ENCODE results near the gene SKIL.
"Not testable (repeated sequence)": the region's sequence is repeated elsewhere in the genome, so short reads cannot be mapped to it uniquely, and the experiment has no call there.

The SKIL gene, protein sequence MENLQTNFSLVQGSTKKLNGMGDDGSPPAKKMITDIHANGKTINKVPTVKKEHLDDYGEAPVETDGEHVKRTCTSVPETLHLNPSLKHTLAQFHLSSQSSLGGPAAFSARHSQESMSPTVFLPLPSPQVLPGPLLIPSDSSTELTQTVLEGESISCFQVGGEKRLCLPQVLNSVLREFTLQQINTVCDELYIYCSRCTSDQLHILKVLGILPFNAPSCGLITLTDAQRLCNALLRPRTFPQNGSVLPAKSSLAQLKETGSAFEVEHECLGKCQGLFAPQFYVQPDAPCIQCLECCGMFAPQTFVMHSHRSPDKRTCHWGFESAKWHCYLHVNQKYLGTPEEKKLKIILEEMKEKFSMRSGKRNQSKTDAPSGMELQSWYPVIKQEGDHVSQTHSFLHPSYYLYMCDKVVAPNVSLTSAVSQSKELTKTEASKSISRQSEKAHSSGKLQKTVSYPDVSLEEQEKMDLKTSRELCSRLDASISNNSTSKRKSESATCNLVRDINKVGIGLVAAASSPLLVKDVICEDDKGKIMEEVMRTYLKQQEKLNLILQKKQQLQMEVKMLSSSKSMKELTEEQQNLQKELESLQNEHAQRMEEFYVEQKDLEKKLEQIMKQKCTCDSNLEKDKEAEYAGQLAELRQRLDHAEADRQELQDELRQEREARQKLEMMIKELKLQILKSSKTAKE

DNA sequence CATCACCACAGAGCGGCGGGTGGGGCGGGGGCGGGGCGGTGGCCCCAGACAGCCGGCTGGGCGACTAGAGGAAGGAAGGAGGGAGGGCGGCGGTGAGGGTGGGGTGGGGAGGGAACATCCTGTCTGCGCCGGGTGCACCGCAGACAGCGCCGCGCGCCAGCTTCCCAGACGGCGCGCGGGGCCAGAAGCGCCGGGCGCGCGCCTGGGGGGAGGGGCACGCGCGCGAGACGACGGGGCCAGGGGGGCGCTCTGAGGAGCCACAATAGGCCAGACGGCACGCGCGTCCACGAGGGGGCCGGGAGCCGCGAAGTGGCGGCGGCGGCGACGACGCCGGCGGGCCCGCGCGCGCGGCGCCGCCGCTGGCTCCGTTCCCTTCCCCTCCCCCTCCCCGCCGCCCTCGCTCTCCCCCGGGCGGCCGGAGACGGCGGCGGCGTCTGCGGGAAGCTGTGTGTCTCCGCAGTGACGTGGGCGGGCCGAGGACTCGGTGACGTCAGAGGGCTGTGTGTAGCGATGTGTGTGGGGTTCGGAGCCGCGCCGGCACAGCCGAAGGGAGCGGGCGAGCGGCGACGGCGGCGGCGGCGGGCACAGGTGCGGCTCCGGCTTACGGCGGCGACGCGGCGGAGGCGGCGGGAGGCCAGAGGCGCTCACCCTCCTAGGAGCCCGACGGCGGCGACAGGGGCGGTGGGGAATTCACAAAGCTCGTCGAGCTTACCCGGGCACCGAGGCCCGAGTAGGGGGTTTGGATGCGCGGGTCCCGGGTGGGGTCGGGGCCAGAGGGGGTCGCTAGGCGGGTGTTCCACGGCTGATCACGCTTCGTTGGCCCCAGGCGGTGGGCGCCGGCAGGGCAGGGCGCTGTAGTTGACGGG lies at the start of gene SKIL:
SKIL (plus strand) TSS at position 540 of the 866 bp plus-strand sequence. CDS start 2,617 bp downstream, outside the sequence.
- DNase-seq (ENCODE audit: low read depth in 2 of 2), result peak; percentile 93 to 94

- no peak for DNase-seq (ENCODE audit: low read depth in 2 of 2)
These were observed 48.5 kb upstream of the SKIL start for GRCh38 chr3:170309046-170309445.

DNA sequence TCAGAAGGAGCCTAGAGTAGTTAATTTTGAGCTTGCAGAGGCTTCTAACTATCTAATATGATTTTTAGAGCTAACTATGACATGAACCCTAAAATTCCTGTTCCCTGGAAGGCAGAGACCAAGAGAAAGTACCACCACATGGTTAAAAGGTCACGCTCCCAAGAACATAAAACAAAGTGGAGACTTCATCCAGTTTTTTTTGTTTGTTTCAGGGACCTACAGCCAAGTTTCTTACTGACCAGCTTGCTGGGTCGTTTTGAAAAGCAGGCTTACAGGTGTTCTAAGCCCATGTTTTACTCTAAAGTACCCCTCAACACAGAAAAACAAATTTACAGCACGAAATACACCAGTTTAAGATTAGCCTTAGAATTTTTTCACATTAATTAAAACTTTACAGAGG lies 39.6 kb upstream of the SKIL start:
- no peak for DNase-seq (ENCODE audit: low read depth in 2 of 2)

GRCh38 chr3:170320461-170321121 lies 36.9 kb upstream of the SKIL start:
- DNase-seq (ENCODE audit: low read depth in 2 of 2), result no peak

GRCh38 chr3:170321321-170322034 lies 36.0 kb upstream of the SKIL start:
- DNase-seq (ENCODE audit: low read depth in 2 of 2), result no peak

DNA sequence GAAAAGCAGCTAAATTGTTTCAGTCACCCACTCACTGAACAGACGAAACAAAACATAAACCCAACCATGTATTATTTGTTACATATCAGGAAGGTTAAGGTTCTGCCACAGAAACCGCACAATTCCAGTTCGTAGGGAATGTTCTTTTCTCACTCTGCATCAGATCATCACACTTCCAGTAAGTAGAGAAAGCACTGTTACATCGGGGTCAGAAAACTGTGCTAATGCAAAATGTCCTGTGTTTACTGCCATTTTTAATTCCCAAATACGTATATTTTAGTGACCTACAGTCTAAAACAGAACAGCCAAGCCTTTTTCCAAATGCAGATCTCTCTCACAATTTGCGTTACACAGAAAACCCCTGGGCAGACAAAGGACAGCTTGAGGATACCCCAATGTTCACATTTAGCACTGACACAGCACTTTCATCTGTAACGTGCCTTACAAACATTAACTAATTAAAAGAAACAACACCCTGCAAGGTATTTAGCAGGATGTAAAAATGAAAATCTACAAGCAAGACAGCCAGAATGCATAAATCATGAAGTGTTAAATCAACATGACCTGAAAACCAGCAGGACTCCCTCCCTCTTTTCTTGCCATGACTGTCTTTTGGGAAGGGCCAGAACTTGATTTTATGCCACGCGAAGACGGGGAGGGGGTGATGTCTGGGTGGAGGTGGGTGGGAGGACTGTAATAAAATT lies 34.8 kb upstream of the SKIL start:
- no peak for DNase-seq (ENCODE audit: low read depth in 2 of 2)

GRCh38 chr3:170323331-170323730 lies 34.2 kb upstream of the SKIL start:
- no peak for DNase-seq (ENCODE audit: low read depth in 2 of 2)

DNA sequence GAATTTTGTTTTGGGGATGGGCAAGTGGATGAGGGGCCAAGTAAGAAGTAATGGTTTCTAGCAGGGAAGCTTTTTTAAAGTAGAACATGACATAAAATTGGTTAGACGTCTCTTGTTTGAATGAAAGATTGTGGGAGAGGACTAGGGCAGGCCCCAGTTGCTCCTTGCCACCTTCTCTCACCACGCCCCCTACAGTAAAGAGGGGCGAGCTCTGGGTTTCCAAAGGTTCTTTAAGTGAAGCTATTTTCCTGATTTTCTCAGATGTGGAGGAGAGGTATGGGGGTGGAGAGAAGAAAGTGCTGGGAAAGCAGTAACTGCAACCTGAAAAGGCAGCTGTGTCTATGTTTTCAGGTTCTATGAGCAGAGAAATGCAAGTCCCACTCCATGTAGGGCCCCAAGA lies 32.6 kb upstream of the SKIL start:
- no peak for DNase-seq (ENCODE audit: low read depth in 2 of 2)

DNA sequence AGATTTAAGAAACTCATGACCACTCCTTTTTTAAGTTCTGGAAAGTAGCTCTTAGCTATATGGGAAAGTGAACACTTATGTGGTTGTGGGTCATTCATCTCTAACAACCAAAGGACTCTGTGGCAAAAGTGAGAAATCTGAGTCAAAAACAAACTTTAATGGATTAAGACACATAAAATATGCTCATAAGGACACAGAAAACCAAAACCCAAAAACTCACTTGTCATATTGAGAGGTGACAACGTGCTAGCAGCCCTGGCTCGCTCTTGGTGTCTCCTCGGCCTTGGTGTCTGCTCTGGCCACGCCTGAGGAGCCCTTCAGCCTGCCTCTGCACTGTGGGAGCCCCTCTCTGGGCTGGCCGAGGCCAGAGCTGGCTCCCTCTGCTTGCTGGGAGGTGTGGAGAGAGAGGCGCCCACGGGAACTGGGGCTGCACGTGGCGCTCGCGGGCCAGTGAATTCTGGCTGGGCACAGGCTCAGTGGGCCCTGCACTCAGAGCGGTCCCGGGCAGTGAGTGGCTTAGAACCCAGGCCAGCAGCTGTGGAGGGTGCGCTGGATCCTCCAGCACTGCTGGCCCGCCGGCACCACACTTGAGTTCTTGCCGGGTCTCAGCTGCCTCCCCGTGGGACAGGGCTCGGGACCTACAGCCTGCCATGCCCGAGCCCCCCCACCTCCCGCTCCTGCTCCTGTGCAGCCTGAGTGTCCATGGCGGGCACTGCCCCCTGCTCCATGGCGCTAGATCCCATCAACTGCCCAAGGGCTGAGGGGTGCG lies 30.3 kb upstream of the SKIL start:
- DNase-seq (ENCODE audit: low read depth in 2 of 2), result no peak

- DNase-seq (ENCODE audit: low read depth in 2 of 2), result not testable (repeated sequence)
These were observed 29.5 kb upstream of the SKIL start for GRCh38 chr3:170327868-170328548.

DNA sequence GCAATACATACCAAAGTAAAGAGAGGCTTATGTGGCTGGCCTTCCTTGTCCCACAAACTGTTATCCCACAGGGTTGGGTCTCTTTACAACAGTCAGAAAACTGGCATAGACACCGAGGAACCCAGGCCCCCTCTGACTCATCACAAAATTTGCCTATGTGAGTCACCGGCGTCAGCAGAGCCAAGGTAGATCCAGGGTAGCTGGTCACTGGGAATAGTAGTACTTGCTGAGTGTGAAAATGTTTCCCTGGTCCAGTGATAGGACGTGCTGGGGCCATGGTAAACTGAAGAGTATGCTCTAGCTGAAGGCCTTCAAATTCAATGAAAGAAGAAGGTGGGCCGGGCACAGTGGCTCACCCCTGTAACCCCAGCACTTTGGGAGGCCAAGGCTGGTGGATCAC lies 27.1 kb upstream of the SKIL start:
- no peak for DNase-seq (ENCODE audit: low read depth in 2 of 2)

GRCh38 chr3:170331143-170331542 lies 26.4 kb upstream of the SKIL start:
- DNase-seq (ENCODE audit: low read depth in 2 of 2), result no peak

GRCh38 chr3:170337420-170337819 lies 20.1 kb upstream of the SKIL start:
- no peak for DNase-seq (ENCODE audit: low read depth in 2 of 2)

DNA sequence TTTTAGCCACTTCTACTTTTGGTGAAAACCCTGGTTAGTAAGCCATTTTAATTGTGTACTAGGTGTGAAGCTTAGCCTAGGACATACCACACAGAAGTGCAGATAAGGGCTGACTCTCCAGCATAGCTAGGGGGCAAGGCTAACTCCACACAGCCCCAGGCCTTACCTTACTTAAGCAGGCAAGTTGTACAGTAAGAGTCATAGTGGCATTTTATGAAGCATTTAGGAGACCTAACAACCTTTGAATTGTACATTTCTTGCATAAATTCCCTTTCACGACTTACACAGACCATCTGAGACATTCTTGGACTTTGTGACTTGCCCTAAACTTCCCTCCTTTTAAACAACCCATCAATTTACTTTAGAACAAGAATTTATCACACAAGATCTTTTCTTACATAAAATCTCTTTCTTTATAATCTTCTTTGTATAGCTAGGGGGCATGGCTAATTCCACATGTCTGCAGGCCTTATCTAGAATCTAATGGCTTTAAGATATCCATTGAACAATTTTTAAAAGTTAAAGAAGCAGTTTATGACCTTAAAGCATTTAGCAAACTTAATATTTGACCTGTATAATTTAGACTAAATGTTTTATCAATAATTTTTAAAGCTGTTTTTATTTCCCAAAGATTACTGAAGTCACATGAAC lies 18.7 kb upstream of the SKIL start:
- DNase-seq (ENCODE audit: low read depth in 2 of 2), result no peak

DNA sequence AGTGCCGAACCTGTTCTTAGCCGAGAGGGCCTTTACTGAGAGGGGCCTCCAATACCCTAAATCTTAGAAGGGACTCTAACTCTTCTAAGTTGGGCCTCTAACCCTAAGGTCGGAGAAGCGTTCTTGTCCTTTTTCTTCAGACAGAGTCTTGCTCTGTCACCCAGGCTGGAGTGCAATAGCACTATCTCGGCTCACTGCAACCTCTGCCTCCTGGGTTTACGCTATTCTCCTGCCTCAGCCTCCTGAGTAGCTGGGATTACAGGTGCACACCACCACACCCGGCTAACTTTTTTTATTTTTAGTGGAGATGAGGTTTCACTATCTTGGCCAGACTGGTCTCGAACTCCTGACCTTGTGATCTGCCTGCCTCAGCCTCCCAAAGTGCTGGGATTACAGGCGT lies 15.2 kb upstream of the SKIL start:
- DNase-seq (ENCODE audit: low read depth in 2 of 2), result not testable (repeated sequence)

DNA sequence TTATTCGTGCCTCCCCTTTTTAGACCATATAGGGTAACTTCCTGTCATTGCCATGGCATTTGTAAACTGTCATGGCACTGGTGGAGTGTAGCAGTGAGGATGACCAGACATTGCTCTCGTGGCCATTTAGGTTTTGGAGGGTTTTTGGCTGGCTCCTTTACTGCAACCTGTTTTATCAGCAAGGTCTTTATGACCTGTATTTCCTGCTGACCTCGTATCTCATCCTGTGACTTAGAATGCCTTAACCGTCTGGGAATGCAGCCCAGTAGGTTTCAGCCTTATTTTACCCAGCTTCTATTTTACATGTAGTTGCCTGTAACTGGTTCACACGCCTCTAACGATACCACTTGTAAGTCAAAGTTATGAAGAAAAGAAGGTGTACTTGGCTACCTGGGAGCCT lies 13.7 kb upstream of the SKIL start:
- DNase-seq (ENCODE audit: low read depth in 2 of 2), result not testable (repeated sequence)

DNA sequence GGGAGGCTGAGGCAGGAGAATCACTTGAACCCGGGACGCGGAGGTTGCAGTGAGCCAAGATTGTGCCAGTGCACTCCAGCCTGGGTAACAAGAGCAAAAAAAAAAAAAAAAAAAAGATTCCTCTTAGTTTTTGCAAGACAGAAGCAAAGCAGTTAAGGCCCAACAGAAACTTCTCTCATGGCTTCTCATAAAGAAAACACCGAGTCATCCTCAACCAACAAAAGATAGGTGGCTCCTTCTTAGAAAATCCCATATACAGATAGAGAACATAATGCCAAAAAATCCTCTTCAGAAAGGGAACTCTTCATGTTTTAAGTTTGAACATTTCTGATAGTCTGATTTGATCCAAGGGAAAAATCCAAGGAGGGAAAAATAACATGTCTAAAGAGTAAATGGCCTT lies 12.5 kb upstream of the SKIL start:
- no peak for DNase-seq (ENCODE audit: low read depth in 2 of 2)
